ENCODE measurements around the gene SRCAP. TPM values are rescaled to one million over a fixed set of nuclear protein-coding genes. Genes with fewer than 3 reads are reported as not detected.
"Not testable (repeated sequence)": the region's sequence is repeated elsewhere in the genome, so short reads cannot be mapped to it uniquely, and the experiment has no call there.

Gene SRCAP
- total RNA-seq, 1 experiment from 2014 or later, result 116 TPM

GRCh38 chr16:30692396-30693064, 6.4 kb upstream of the SRCAP start:
- POLR2A ChIA-PET (ENCODE audit: unreplicated experiment), result no interaction called here
- CTCF ChIA-PET, result interaction anchor here (0.7 kb wide), 1 partner anchor 1175 kb away, joined by 4 read pairs; no protein-coding TSS in a partner anchor
- peaks cover 10% of the 10 kb centered on the region; the same call in 1 of the 2 replicates for H3F3A ChIP-seq (ENCODE audit: insufficient read depth, low read depth)
- no peak overlapping the region for H2AFZ ChIP-seq
- no peaks in the 10 kb centered on the region for H3K27me3 ChIP-seq (ENCODE audit: insufficient read depth, low read depth)
- TF ChIP-seq CTCF (conservative IDR thresholded peaks at IDR 0.05), result no peak
- no peak for TF ChIP-seq EZH2 (IDR thresholded peaks at IDR 0.05; ENCODE audit: low read depth)
- no peaks in the 10 kb centered on the region for H3K9me2 ChIP-seq (ENCODE audit: insufficient read depth)
- no peaks in the 10 kb centered on the region for H3K9me3 ChIP-seq (ENCODE audit: insufficient read depth, low read depth)
- H3K4me1 ChIP-seq (replicated peaks; ENCODE audit: insufficient read depth), result peaks cover 8% of the 10 kb centered on the region
- H3K4me2 ChIP-seq, result no peak overlapping the region
- no peaks in the 10 kb centered on the region for H3K79me2 ChIP-seq (ENCODE audit: low read depth)
- intact Hi-C loops (cut with micrococcal nuclease; ENCODE audit: unreplicated experiment), result no loop called here
- no TSS peak for BruUV-seq (replicated peaks)
- no peak overlapping the region for H3K4me3 ChIP-seq
- no peak for DNase-seq
- no peak overlapping the region for H3K27ac ChIP-seq
- H3K36me3 ChIP-seq (ENCODE audit: low read depth), result no peaks in the 10 kb centered on the region
- H4K20me1 ChIP-seq (ENCODE audit: insufficient read depth), result no peaks in the 10 kb centered on the region

- Histone ChIP-seq H3K4me3 (no peak overlapping the region), H3K4me1 (replicated peaks; ENCODE audit: insufficient read depth) (peaks cover 13% of the 10 kb centered on the region), H3K27ac (no peak overlapping the region), H3K36me3 (ENCODE audit: low read depth) (no peaks in the 10 kb centered on the region), H3K4me2 (no peak overlapping the region), H3F3A (ENCODE audit: insufficient read depth, low read depth) (peaks cover 16% of the 10 kb centered on the region), H3K9me2 (ENCODE audit: insufficient read depth) (no peaks in the 10 kb centered on the region), H3K79me2 (ENCODE audit: low read depth) (peaks cover 12% of the 10 kb centered on the region), H2AFZ (no peak overlapping the region), H4K20me1 (ENCODE audit: insufficient read depth) (peaks cover 9% of the 10 kb centered on the region), H3K9me3 (ENCODE audit: insufficient read depth, low read depth) (no peaks in the 10 kb centered on the region), H3K27me3 (ENCODE audit: insufficient read depth, low read depth) (no peaks in the 10 kb centered on the region)
- TF ChIP-seq CTCF (conservative IDR thresholded peaks at IDR 0.05) (no peak), EZH2 (IDR thresholded peaks at IDR 0.05; ENCODE audit: low read depth) (no peak)
- BruUV-seq (replicated peaks), result no TSS peak
- ChIA-PET POLR2A (ENCODE audit: unreplicated experiment) (interaction anchor here (0.7 kb wide), 1 partner anchor 137 kb away, joined by 3 read pairs; no protein-coding TSS in a partner anchor), CTCF (interaction anchor here (0.7 kb wide), 1 partner anchor 509 kb away, joined by 11 read pairs; no protein-coding TSS in a partner anchor)
- peak in 1 of 2 experiments; percentile 19 for DNase-seq
- intact Hi-C loops (cut with micrococcal nuclease; ENCODE audit: unreplicated experiment), result loop anchor here (1.0 kb wide), 1 partner anchor 265 kb away; the partner anchor contains the start of gene DCTPP1
Observed at GRCh38 chr16:30694926-30695693, 3.9 kb upstream of the SRCAP start.

GRCh38 chr16:30696646-30697045, 2.3 kb upstream of the SRCAP start:
- H3K4me3 ChIP-seq; H3K4me2 ChIP-seq; intact Hi-C loops (cut with micrococcal nuclease; ENCODE audit: unreplicated experiment); H3K27ac ChIP-seq; H3K27me3 ChIP-seq (ENCODE audit: insufficient read depth, low read depth); H3K9me3 ChIP-seq (ENCODE audit: insufficient read depth, low read depth); H3K9me2 ChIP-seq (ENCODE audit: insufficient read depth); H2AFZ ChIP-seq; BruUV-seq (replicated peaks): not testable (repeated sequence)
- Histone ChIP-seq H3K79me2 (ENCODE audit: low read depth) (peaks cover 27% of the 10 kb centered on the region), H3F3A (ENCODE audit: insufficient read depth, low read depth) (peaks cover 28% of the 10 kb centered on the region), H3K36me3 (ENCODE audit: low read depth) (peaks cover 13% of the 10 kb centered on the region), H4K20me1 (ENCODE audit: insufficient read depth) (peaks cover 25% of the 10 kb centered on the region), H3K4me1 (replicated peaks; ENCODE audit: insufficient read depth) (peaks cover 22% of the 10 kb centered on the region)
- CTCF ChIA-PET, result interaction anchor here (0.6 kb wide), 1 partner anchor 664 kb away, joined by 3 read pairs; no protein-coding TSS in a partner anchor
- peak in 1 of 2 experiments; percentile 30 for DNase-seq
- POLR2A ChIA-PET (ENCODE audit: unreplicated experiment), result interaction anchor here (0.6 to 0.9 kb wide), 2 partner anchors 24 to 97 kb away, joined by 3 to 4 read pairs; no protein-coding TSS in a partner anchor

Data from PC-9 (cell line).